GM18508 (cell line): ENCODE data around the gene FBXL14.
A peak's percentile ranks its signal among the peaks of the same experiment; 100 is the strongest.
"Not testable (repeated sequence)": the region's sequence is repeated elsewhere in the genome, so short reads cannot be mapped to it uniquely, and the experiment has no call there.

Experiments
- ATAC-seq: cut with Tn5 transposase; IDR thresholded peaks from one replicate; pipeline ENCODE4 v1.9.1; 2021; ENCODE audit warnings: moderate number of reproducible peaks; ENCODE audit not compliant: insufficient read depth, unreplicated experiment

Gene FBXL14

GRCh38 chr12:1574865-1575259, 19.5 kb downstream of the FBXL14 start:
- ATAC-seq: no peak

GRCh38 chr12:1573960-1574864, 20.2 kb downstream of the FBXL14 start:
- no peak for ATAC-seq

- no peak for ATAC-seq
Observed at GRCh38 chr12:1572731-1573130, 21.6 kb downstream of the FBXL14 start.

- no peak for ATAC-seq
Observed at GRCh38 chr12:1567852-1568251, 26.5 kb downstream of the FBXL14 start.

- no peak for ATAC-seq
Observed at GRCh38 chr12:1566449-1567135, 27.8 kb downstream of the FBXL14 start.

GRCh38 chr12:1565172-1565571, 29.2 kb downstream of the FBXL14 start:
- ATAC-seq: no peak

- no peak for ATAC-seq
Observed at GRCh38 chr12:1564067-1564466, 30.3 kb downstream of the FBXL14 start.

- no peak for ATAC-seq
Observed at GRCh38 chr12:1562813-1563407, 31.5 kb downstream of the FBXL14 start.

- ATAC-seq: no peak
Observed at GRCh38 chr12:1560704-1561103, 33.7 kb downstream of the FBXL14 start.

- no peak for ATAC-seq
Observed at GRCh38 chr12:1559676-1560091, 34.7 kb downstream of the FBXL14 start.

GRCh38 chr12:1558108-1558507, 36.3 kb downstream of the FBXL14 start:
- not testable (repeated sequence) for ATAC-seq

GRCh38 chr12:1553987-1554982, 40.1 kb downstream of the FBXL14 start:
- ATAC-seq: peak; percentile 93

GRCh38 chr12:1553536-1553935, 40.8 kb downstream of the FBXL14 start:
- no peak for ATAC-seq

- ATAC-seq: no peak
Observed at GRCh38 chr12:1552911-1553491, 41.4 kb downstream of the FBXL14 start.

GRCh38 chr12:1552171-1552570, 42.2 kb downstream of the FBXL14 start:
- ATAC-seq: no peak

GRCh38 chr12:1551496-1551895, 42.9 kb downstream of the FBXL14 start:
- no peak for ATAC-seq

GRCh38 chr12:1546931-1547640, 47.3 kb downstream of the FBXL14 start:
- no peak for ATAC-seq

- no peak for ATAC-seq
Observed at GRCh38 chr12:1544996-1545700, 49.2 kb downstream of the FBXL14 start.
